ENCODE results near the gene SLC28A2. TPM values are rescaled to one million over a fixed set of nuclear protein-coding genes. Genes with fewer than 3 reads are reported as not detected.
A peak's percentile ranks its signal among the peaks of the same experiment; 100 is the strongest.

Gene SLC28A2
- polyA plus RNA-seq, 1 of the 3 experiments (the other 2 are of a cell fraction): not detected

GRCh38 chr15:45231864-45232562 lies 20.0 kb upstream of the SLC28A2 start:
- Histone ChIP-seq H3K4me1 (ENCODE audit: control insufficient read depth in 1 of 2, insufficient read depth in 2 of 2, low read depth in 1 of 2, low read length in 1 of 2) (no peaks in the 10 kb centered on the region; a peak in 1 of 4 replicates), H3K36me3 (replicated peaks in 1 of 2; ENCODE audit: control insufficient read depth in 1 of 2, insufficient read depth in 2 of 2, low read length in 1 of 2) (no peaks in the 10 kb centered on the region), H3K9me2 (no peaks in the 10 kb centered on the region), H3K79me2 (ENCODE audit: insufficient read depth) (no peaks in the 10 kb centered on the region), H3K27me3 (ENCODE audit: insufficient read depth) (no peaks in the 10 kb centered on the region), H3K4me3 (ENCODE audit: low read depth in 2 of 2, low read length in 1 of 2) (no peak overlapping the region), H3K4me2 (no peak overlapping the region), H2AFZ (ENCODE audit: low read depth) (no peak overlapping the region), H3K27ac (ENCODE audit: low read depth in 2 of 2, low read length in 1 of 2) (no peak overlapping the region; a peak in 1 of 4 replicates), H4K20me1 (ENCODE audit: insufficient read depth) (no peaks in the 10 kb centered on the region), H3K9me3 (no peaks in the 10 kb centered on the region), H3F3A (replicated peaks; ENCODE audit: insufficient read depth) (no peaks in the 10 kb centered on the region), H3K9ac (no peak overlapping the region)
- peak; percentile 21 for DNase-seq
- TF ChIP-seq EP300 (IDR thresholded peaks at IDR 0.05; ENCODE audit: borderline replicate concordance in 1 of 2, low read depth in 1 of 2, low read length in 1 of 2): no peak
- no peak for TF ChIP-seq SMC3 (IDR thresholded peaks at IDR 0.05; ENCODE audit: low read depth, low read length)
- TF ChIP-seq POLR2AphosphoS5 (IDR thresholded peaks at IDR 0.05; ENCODE audit: low read depth, low read length): no peak
- TF ChIP-seq YY1 (IDR thresholded peaks at IDR 0.05; ENCODE audit: low read depth): no peak
- TF ChIP-seq TAF1 (IDR thresholded peaks at IDR 0.05; ENCODE audit: borderline replicate concordance, low read depth, low read length): no peak
- no peak for TF ChIP-seq JUND (IDR thresholded peaks at IDR 0.05)
- no peak for TF ChIP-seq MXI1 (IDR thresholded peaks at IDR 0.05; ENCODE audit: low read depth, low read length)
- no peak for TF ChIP-seq ZBTB33 (IDR thresholded peaks at IDR 0.05; ENCODE audit: borderline replicate concordance, low read depth)
- no peak for TF ChIP-seq CHD2 (IDR thresholded peaks at IDR 0.05; ENCODE audit: low read length, partially characterized antibody)
- TF ChIP-seq FOSL2 (IDR thresholded peaks at IDR 0.05; ENCODE audit: borderline replicate concordance, low read depth): no peak
- TF ChIP-seq RFX5 (IDR thresholded peaks at IDR 0.05; ENCODE audit: low read length): no peak
- no peak for TF ChIP-seq EZH2phosphoT487 (IDR thresholded peaks at IDR 0.05; ENCODE audit: borderline replicate concordance, low read depth)
- TF ChIP-seq USF1 (IDR thresholded peaks at IDR 0.05; ENCODE audit: borderline replicate concordance, low read depth): no peak
- TF ChIP-seq NFIC (IDR thresholded peaks at IDR 0.05; ENCODE audit: borderline replicate concordance): no peak
- TF ChIP-seq GABPA (IDR thresholded peaks at IDR 0.05; ENCODE audit: low read depth): no peak
- no peak for TF ChIP-seq TEAD4 (IDR thresholded peaks at IDR 0.05; ENCODE audit: borderline replicate concordance, insufficient read depth)
- no peak for TF ChIP-seq USF2 (IDR thresholded peaks at IDR 0.05; ENCODE audit: borderline replicate concordance, low read depth, low read length)
- no peak for TF ChIP-seq ELF1 (IDR thresholded peaks at IDR 0.05)
- no peak for TF ChIP-seq RCOR1 (IDR thresholded peaks at IDR 0.05; ENCODE audit: low read length)
- CTCF ChIA-PET: interaction anchor here (1.1 to 5.7 kb wide), 4 partner anchors 10 to 168 kb away, joined by 4 to 27 read pairs (median 5); no protein-coding TSS in a partner anchor
- 12% methylated on average over 4 of the region's 4 CpGs for WGBS (ENCODE audit: low lambda C conversion rate)
- POLR2A ChIA-PET: interaction anchor here (0.6 to 0.9 kb wide), 2 partner anchors 46 to 614 kb away, joined by 3 read pairs; no protein-coding TSS in a partner anchor
